NT2/D1 (cell line): ENCODE data around the gene SGSM1.

Source experiments
- YY1 ChIP-seq: IDR thresholded peaks from 2 replicates; pipeline ENCODE4 v1.6.1; 2011; ENCODE audit not compliant: insufficient read length, insufficient read depth
- ZNF274 ChIP-seq: IDR thresholded peaks from 2 replicates; pipeline ENCODE4 v1.6.1; 2011; ENCODE audit warnings: mild to moderate bottlenecking, low read depth, low read length

DNA sequence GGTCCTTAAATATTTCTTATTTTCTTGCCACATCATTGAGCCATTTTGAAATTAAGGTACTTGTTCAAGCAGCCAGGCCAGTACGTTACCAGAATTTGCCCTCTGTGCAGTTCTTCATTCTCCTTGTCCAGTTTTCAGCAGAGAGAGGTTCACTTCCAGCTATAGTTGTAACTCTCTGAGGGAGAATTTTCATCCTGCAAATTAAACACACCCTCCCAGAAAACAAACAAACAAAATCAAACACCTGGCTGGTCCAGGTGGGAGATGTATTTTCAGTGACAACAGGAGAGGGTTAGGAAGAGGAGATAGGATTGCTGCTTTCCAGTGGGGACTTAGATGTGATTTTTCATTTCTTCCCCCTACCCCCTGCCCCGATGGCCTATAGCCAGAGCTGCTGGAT is 95.4 kb downstream of the SGSM1 start:
- TF ChIP-seq ZNF274, result no peak
- no peak for TF ChIP-seq YY1
